ENCODE measurements around the gene PRKAR1B.

Gene PRKAR1B

GRCh38 chr7:517774-518629 lies 209.1 kb downstream of the PRKAR1B start:
- peak; percentile 63 for DNase-seq

GRCh38 chr7:516606-517456 lies 210.2 kb downstream of the PRKAR1B start:
- Mint-ChIP-seq H3K36me3 (ENCODE audit: low read depth) (no peaks in the 10 kb centered on the region), H3K9me3 (no peaks in the 10 kb centered on the region), H3K27me3 (ENCODE audit: low read depth, poor library complexity) (peaks cover 42% of the 10 kb centered on the region), H3K4me1 (peaks cover 42% of the 10 kb centered on the region), H3K27ac (no peak overlapping the region), H3K4me3 (peak overlapping the region; percentile 81)
- peak; percentile 56 for DNase-seq
- no peak for TF ChIP-seq CTCF (IDR thresholded peaks at IDR 0.05)

More at GRCh38 chr7:517774-518629, 209.1 kb downstream of the PRKAR1B start:
- TF ChIP-seq CTCF (IDR thresholded peaks at IDR 0.05), result no peak
- H3K36me3 Mint-ChIP-seq (ENCODE audit: low read depth), result no peaks in the 10 kb centered on the region
- peaks cover 38% of the 10 kb centered on the region for H3K4me1 Mint-ChIP-seq
- no peak overlapping the region for H3K27ac Mint-ChIP-seq
- H3K27me3 Mint-ChIP-seq (ENCODE audit: low read depth, poor library complexity), result peaks cover 48% of the 10 kb centered on the region
- no peaks in the 10 kb centered on the region for H3K9me3 Mint-ChIP-seq
- H3K4me3 Mint-ChIP-seq, result peak overlapping the region; percentile 89

GRCh38 chr7:516216-516605 lies 210.9 kb downstream of the PRKAR1B start:
- Mint-ChIP-seq H3K4me1 (peaks cover 48% of the 10 kb centered on the region), H3K9me3 (no peaks in the 10 kb centered on the region), H3K4me3 (peak overlapping the region; percentile 81), H3K36me3 (ENCODE audit: low read depth) (no peaks in the 10 kb centered on the region), H3K27me3 (ENCODE audit: low read depth, poor library complexity) (peaks cover 36% of the 10 kb centered on the region), H3K27ac (no peak overlapping the region)
- TF ChIP-seq CTCF (IDR thresholded peaks at IDR 0.05), result no peak
- DNase-seq, result no peak

- no peaks in the 10 kb centered on the region for H3K9me3 Mint-ChIP-seq
- TF ChIP-seq CTCF (IDR thresholded peaks at IDR 0.05), result no peak
- DNase-seq, result no peak
- peaks cover 30% of the 10 kb centered on the region for H3K27me3 Mint-ChIP-seq (ENCODE audit: low read depth, poor library complexity)
- peak overlapping the region; percentile 81 for H3K4me3 Mint-ChIP-seq
- H3K4me1 Mint-ChIP-seq, result peaks cover 48% of the 10 kb centered on the region
- no peaks in the 10 kb centered on the region for H3K36me3 Mint-ChIP-seq (ENCODE audit: low read depth)
- no peak overlapping the region for H3K27ac Mint-ChIP-seq
These were observed 211.5 kb downstream of the PRKAR1B start for GRCh38 chr7:515628-516027.

GRCh38 chr7:514651-515598 lies 212.2 kb downstream of the PRKAR1B start:
- peak; percentile 47 for DNase-seq
- H3K4me3 Mint-ChIP-seq, result peak overlapping the region; percentile 81
- peaks cover 48% of the 10 kb centered on the region for H3K4me1 Mint-ChIP-seq
- H3K9me3 Mint-ChIP-seq, result no peaks in the 10 kb centered on the region
- TF ChIP-seq CTCF (IDR thresholded peaks at IDR 0.05), result no peak
- H3K27ac Mint-ChIP-seq, result no peak overlapping the region
- H3K27me3 Mint-ChIP-seq (ENCODE audit: low read depth, poor library complexity), result peaks cover 23% of the 10 kb centered on the region
- no peaks in the 10 kb centered on the region for H3K36me3 Mint-ChIP-seq (ENCODE audit: low read depth)
